Pericardium fibroblast (primary cell): ENCODE measurements around the gene ZNF593OS. TPM values are rescaled to one million over a fixed set of nuclear protein-coding genes. Genes with fewer than 3 reads are reported as not detected.

ENCODE experiments used
- total RNA-seq: library from RNA; depleted of rRNA; stranded (reverse); fragments of >200 nt; gene quantifications from 2 replicates; pipeline ENCODE4 v1.2.3, GENCODE V29; 2015

ZNF593OS gene
- 0.23 TPM in 1 of 2 replicates, not detected in the other for total RNA-seq

GRCh38 chr1:26171084-26172072 is at the start of gene ZNF593OS:
TSS of gene ZNF593OS (minus strand) at chr1:26171832. CDS start at chr1:26171661, 171 bp downstream.

GRCh38 chr1:26190373-26190987 is 18.8 kb upstream of the ZNF593OS start, which contains the start of gene CATSPER4:
TSS of gene CATSPER4 (plus strand) at chr1:26190602. CDS start at chr1:26190628, 26 bp downstream.

GRCh38 chr1:26177182-26177684 is 5.6 kb upstream of the ZNF593OS start, which contains the start of gene CNKSR1:
TSS of gene CNKSR1 (plus strand) at chr1:26177491. CDS start at chr1:26177548, 57 bp downstream.

GRCh38 chr1:26169669-26170471 is 1.8 kb downstream of the ZNF593OS start, which contains the start of gene ZNF593:
TSS of gene ZNF593 (plus strand) at chr1:26169908. CDS start at chr1:26169984, 76 bp downstream.

GRCh38 chr1:26168410-26169197 is 3.0 kb downstream of the ZNF593OS start, which contains the start of gene C1orf232:
TSS of gene C1orf232 (minus strand) at chr1:26168963. CDS start at chr1:26168499, 464 bp downstream.

GRCh38 chr1:26158908-26159742 is 12.5 kb downstream of the ZNF593OS start, which contains the start of gene FAM110D:
TSS of gene FAM110D (plus strand) at chr1:26159079. CDS start at chr1:26161292, 2,213 bp downstream.

Other genes starting within 250 kb of the ZNF593OS start
- gene PAFAH2, start 173.8 kb downstream of the ZNF593OS start, total RNA-seq = 2.3 and 3.2 TPM in 2 replicates
- gene EXTL1, start 150.1 kb downstream of the ZNF593OS start, total RNA-seq = 0.12 and 0.60 TPM in 2 replicates
- not detected in 2 replicates for gene SLC30A2, start 125.7 kb downstream of the ZNF593OS start, total RNA-seq
- gene TRIM63, start 104.2 kb downstream of the ZNF593OS start, total RNA-seq = 0.70 TPM in 1 of 2 replicates, not detected in the other
- gene PDIK1L, start 60.0 kb downstream of the ZNF593OS start, total RNA-seq = 1.7 and 1.9 TPM in 2 replicates
- 0.43 TPM in 1 of 2 replicates, not detected in the other for gene FAM110D, start 12.8 kb downstream of the ZNF593OS start, total RNA-seq
- not detected in 2 replicates for gene C1orf232, start 2.9 kb downstream of the ZNF593OS start, total RNA-seq
- gene ZNF593, start 1.9 kb downstream of the ZNF593OS start, total RNA-seq = 36.7 and 58.7 TPM in 2 replicates
- 0.17 and 1.8 TPM in 2 replicates for gene CNKSR1, start 5.7 kb upstream of the ZNF593OS start, total RNA-seq
- not detected in 2 replicates for gene CATSPER4, start 18.8 kb upstream of the ZNF593OS start, total RNA-seq
- gene CEP85, start 62.4 kb upstream of the ZNF593OS start, total RNA-seq = 6.0 TPM in 2 replicates
- gene SH3BGRL3, start 108.3 kb upstream of the ZNF593OS start, total RNA-seq = 121 and 201 TPM in 2 replicates
- 2.2 and 2.8 TPM in 2 replicates for gene UBXN11, start 134.8 kb upstream of the ZNF593OS start, total RNA-seq
- not detected in 2 replicates for gene CD52, start 146.1 kb upstream of the ZNF593OS start, total RNA-seq
- gene CRYBG2, start 182.3 kb upstream of the ZNF593OS start, total RNA-seq = not detected in 2 replicates
- gene ZNF683, start 200.9 kb upstream of the ZNF593OS start, total RNA-seq = not detected in 2 replicates
- not detected in 2 replicates for gene LIN28A, start 239.0 kb upstream of the ZNF593OS start, total RNA-seq